HG03045 (cell line): Measurements from ENCODE around the gene MTMR1.

Experiments used
- ATAC-seq: cut with Tn5 transposase; IDR thresholded peaks from one replicate; pipeline ENCODE4 v1.9.1; 2021; ENCODE audit warnings: mild to moderate bottlenecking, moderate library complexity; ENCODE audit not compliant: unreplicated experiment

Gene MTMR1

DNA sequence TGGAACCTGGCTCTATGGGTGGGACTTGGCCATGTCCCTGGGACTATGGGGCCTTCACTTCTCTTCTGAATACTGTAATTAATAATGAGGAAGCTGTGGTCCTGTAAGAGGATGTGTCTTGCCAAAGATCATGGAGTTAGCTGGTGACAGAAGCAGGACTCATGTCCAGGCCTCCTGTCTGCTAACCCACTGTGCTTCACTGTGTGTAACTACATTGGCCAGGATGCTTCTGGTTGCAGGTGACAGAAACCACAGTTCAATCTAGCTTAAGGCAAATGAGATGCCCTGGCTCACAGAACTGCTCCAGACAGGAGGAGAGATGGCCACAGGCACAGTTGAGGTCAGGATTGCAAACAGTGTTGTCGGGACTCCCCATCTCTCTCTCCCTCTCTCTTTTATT, 3.1 kb downstream of the MTMR1 start:
- no peak for ATAC-seq

DNA sequence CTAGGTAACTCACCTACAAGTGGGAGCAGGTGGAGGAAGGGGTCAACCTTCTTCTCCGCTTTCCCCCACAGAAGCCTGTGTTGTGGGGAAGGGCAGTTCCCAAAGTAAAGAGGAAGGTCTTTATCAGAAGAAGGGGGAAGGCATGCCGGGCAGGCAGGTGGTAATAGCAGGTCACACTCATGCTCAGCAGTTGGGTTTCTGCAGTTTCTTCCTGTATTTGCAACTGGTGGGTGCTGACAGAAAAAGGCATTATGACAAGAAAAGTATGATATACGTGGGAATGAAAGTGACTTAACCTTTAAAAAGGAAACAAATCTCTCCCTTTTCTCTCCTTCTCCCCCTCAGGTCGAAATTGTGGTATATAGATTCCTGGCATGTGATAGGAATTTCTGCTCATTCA, 3.7 kb downstream of the MTMR1 start:
- no peak for ATAC-seq

DNA sequence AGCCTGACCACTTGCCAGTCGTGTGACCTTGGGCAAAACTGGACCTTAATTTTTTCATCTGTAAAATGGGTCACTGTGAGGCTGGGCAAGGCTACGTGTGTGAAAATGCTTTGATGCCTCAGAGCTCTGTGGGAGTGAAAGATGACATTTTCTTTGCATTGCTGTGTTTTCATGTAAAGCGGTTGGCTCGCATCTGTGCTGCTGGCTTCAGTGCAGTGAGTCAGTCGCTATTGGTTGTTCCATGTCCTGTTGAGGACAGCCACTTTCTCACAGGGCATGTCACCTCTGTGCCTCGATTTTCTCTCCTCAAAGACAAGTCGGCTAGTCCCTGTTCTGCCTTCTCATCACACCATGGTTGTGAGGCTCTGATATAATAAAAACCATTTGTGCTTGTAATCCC, 4.4 kb downstream of the MTMR1 start:
- no peak for ATAC-seq

DNA sequence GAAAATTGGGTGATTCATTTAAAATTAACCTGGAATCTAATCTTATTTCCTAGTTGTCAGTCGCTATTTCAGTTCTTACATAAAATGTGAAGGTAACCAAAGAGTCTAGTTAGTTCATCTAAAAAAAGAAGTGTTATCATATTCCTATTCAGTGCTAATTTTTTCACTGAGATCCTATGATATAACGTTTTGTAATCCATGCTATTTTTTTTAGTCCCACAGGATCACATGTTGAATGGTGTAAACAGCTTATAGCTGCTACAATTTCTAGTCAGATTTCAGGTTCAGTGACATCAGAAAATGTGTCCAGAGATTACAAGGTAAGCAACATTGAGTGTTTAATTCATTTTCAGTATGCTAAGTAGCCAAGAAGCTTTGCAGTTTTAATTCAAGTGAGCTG, 5.8 kb downstream of the MTMR1 start:
- ATAC-seq = no peak

DNA sequence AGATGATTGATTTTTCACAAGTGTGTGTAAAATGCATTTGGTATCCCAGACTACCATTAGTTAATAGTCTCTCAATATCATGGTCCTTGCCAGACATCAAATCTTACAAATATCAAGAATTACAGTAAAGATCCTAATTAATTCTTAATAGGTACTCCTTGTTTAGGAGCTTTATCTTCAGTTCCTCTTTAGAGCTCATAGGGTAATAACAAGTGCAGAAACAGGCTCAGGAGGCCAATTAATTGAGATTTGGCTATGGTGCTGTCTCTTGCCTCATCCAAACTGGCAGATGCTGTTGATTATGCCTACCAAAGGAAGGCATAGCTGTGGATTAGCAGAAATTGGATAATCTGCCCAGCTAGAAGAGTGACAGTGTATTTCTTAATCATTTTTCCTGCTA, 6.9 kb downstream of the MTMR1 start:
- no peak for ATAC-seq

DNA sequence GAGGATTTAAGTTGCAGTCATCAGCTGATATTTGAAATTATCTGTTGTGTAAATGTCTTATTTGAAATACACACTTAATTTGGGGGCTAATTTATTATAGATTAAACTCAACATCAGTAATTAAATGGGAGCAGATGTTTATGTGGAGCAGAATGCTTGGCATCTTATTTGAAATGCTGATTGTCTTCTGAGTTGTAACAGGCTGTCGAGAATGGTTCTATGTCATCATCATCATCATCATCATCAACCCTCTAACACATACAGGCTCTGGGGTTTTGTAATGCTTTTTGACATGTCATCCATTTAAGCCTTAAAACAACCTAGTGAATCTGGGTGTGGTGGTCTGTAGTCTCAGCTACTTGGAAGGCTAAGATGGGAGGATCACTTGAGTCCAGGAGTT, 8.2 kb downstream of the MTMR1 start:
- no peak for ATAC-seq

DNA sequence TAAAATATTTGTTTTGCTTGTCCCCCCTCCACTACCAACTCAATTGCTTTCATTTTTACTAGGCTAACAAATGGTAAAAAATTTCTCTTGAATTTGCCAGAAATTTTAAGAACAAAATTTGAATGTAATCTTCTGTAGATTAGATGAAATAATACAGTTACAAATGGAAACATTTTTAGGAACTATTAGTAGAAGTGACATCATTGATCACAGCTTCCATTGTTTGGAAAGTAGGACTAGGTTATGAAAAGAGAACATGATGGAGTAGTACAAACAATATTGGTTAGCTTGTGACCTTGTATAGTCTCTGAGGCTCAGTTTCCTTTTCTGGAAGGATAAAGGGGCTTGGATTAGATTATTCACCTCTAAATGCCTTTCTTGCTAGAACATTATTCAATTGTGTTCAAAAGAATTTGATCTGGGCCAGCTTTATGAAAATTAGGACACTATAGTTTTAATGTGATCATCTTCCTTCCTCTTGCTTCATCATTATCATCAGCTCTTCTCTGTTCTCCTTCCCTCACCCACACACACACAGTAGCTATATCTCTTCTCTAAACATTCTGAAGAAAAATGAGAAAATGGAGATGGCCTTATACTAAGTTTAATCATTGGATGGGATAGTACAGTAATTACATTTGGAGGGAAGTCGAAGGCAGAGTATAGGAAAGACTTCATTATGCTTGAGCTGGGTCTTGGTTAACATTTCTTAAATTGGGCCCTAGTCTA, 9.9 kb downstream of the MTMR1 start:
- no peak for ATAC-seq

DNA sequence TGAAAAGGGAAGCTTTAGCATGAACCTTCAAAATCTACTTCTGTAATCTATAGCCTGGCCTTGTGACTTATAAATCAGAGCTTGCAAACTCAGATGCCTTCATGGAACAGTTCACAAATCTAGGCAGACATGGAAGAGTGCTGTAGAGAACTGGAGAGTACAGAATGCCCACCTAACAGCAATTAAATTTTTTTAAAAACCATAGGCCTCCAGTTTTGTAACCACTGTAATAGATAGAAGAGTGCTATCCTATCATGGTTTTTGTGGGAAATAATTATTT, 10.4 kb downstream of the MTMR1 start:
- ATAC-seq = no peak

DNA sequence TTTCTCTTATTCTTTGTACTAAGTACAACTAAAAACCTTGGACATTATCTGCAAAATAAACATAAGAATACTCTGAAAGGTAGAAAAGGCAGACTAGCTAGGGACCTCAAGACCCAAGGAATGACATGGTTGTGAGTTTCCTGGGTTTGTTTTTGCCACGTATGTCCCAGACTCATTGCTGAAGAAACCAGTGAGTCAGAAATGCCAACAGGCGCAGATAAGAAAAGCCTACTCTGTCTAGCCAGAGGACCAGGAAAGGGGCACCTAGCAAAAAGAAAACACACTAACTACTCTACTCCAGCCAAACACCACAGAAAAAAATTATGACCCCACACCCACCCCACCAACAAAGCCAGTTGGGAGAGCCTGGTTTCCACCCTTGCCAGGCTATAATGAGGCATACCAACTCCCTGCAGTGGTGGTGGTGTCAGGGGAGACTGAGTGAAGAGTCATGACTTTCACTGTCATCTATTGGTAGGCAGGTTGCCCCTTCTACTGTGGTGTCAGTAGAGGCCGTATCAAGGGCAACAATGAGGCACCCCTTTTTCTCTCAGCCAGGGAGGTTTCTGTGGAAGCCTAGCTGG, 10.9 kb downstream of the MTMR1 start:
- no peak for ATAC-seq

DNA sequence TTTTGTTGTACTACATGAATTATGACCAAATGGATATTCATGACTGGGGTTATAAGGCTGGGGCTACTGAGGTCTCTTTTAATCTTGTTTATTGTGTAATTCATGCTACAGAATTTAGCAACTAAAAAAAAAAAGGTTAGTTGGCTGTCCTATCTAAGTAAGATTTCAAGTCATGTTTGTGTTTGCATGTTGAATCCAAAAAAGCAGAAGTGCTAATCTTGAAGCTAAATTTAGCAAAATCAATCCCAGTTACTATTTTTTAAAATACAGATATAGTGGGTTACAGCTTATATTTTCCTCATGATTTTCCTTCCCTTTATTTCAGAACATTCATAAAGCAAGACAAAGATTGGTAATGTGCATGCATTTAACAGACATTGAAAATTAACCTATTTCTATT, 19.4 kb downstream of the MTMR1 start:
- no peak for ATAC-seq

DNA sequence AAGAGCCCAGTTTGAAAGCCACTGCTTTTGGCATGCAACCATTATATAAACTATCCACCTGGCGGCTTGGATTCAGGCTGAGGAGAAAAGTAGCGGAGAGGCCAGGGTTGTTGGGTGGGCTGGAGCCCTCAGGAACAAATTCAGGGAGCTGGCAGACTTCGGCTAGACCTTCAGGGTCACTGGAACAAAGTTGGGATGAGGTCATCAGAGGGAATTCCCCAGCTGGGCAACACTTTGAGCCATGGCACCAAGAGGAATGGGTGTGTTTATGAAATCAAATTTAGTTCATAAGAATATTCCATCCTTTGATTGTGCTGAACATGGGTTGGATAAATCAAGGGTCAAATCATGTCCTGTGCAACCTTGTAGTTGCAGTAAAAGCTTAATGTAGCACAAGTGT, 22.0 kb downstream of the MTMR1 start:
- ATAC-seq = no peak

DNA sequence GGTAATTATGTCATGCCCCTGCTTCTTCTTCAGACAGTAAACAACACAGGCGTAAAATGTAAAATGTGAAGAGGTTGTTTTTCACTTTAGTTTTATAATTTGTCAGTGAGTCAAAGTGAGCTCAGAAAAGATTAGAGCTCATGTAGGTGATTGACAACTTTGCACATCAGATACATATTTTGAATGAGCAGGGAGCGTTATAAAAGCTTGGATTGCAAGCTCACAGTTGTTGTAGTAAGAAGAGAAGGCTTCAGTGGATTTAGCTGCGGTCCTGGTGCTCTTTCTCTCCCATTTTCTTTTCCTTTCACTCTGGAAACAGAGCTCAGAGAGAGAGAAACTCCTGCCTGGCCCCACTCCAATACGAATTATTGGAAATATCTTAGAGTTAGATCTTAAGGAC, 26.4 kb downstream of the MTMR1 start:
- no peak for ATAC-seq

DNA sequence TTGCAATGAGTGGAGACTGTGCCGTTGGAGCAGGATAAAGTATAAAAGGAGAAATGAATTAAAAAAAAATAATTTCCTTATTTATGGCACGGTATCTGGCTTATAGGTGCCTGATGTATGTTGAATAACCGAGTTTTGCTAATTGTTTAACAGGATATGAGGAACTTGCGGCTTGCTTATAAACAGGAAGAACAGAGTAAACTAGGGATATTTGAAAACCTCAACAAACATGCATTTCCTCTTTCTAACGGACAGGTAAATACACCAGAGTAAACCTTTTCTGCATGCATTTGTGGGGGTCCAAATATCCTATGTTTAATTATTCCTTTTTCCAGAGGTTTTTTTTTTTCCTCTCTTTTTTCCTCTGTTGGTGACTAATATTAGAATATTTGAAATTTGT, 36.8 kb downstream of the MTMR1 start:
- no peak for ATAC-seq

DNA sequence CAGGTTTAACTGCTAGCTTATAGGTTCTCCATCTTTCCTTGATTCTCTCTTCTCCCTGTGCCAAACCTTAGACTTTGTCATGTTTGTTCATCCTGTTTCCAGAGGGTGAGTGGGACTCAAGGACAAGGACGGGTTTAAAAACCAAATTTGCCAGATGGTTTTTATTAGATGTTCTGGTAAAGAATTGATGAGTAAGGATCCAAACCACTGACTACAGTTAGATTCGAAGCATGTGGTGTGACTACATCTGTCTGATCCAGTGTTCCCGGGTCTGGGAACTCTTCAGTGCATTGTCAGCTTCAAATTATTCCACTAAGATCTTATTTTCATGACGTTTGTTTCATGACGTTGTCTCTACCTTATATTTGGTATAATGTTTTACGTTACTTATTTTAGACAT, 37.5 kb downstream of the MTMR1 start:
- ATAC-seq = no peak

DNA sequence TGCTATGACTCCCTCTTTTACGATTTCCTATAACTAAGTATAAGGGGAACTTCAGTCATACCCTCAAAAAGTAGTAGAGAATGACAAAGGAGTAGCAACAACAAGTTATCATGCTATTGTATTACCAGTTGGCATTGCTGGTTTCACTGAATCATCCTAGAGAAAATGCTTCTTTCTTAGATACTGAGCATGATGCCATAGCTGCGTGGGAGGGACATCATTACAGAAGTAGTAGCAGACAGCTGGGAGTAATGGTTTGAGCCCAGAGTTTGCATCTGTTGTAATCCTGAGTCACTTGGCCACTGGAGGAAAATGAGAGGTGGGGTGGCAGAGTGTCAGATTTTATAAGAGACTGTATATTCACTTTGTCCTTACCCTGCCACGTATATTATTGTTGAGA, 38.6 kb downstream of the MTMR1 start:
- ATAC-seq = no peak

DNA sequence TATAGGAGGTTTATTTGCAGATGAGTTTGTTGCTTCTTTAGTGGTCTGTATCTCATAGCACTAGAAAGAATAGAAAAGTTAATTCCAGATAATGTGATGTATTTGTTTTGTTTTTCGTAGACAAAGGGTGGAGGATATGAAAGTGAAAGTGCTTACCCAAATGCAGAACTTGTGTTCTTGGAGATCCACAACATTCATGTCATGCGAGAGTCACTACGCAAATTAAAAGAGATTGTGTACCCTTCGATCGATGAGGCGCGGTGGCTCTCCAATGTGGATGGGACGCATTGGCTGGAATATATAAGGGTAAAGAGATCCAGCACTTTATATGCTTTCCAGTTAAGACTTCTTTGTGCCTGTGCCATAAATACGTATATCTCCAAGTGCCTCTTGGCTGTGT, 43.3 kb downstream of the MTMR1 start:
- ATAC-seq = no peak

DNA sequence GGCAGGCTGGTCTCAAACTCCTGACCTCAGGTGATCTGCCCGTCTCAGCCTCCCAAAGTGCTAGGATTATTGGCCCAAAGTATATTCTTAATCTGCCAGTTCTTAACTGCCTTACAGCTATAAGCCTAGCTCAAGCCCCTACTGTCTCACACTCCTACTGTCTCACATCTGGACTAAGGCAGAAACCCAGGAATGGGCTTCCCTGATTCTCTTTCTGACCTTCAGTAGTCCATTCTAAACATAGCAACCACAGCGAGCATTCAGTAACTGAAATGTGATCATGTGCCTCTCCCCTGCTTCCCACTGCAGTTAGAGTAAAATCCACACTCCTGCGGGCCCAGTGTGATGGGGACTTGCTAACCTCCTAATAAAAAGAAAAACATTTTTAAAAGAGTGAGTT, 58.9 kb downstream of the MTMR1 start:
- ATAC-seq = no peak

DNA sequence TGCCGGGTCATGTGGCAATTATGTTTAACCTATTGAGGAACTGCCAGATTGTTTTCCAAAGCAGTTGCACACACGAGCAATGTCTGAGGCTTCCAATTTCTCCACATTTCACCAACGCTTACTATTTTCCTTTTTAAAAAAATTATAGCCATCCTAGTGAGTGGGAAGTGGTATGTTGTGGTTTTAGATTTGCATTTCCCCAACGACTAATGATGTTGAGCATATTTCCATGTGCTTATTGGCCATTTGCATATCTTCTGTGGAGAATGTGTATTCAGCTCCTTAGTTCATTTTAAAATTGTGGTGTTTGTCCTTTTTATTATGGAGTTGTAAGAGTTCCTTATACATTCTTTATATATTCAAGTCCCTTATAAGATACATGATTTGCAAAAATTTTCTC, 60.2 kb downstream of the MTMR1 start:
- ATAC-seq = no peak

DNA sequence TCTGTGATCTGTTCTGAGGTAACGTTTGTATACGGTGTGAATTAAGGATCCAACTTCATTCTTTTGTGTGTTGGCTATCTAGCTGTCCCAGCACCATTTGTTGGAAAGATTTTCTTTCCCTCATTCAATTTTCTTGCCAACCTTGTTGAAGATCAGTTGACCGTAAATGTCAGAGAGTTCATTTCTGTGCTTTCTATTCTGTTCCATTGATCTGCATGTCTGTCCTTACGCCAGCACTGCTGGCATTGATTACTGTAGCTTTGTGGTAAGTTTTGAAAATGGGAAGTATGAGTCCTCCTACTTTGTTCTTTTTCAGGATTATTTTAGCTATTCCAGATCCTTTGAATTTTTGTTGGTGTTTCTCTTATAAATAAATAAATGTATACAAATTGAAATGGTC, 60.8 kb downstream of the MTMR1 start:
- ATAC-seq = no peak

DNA sequence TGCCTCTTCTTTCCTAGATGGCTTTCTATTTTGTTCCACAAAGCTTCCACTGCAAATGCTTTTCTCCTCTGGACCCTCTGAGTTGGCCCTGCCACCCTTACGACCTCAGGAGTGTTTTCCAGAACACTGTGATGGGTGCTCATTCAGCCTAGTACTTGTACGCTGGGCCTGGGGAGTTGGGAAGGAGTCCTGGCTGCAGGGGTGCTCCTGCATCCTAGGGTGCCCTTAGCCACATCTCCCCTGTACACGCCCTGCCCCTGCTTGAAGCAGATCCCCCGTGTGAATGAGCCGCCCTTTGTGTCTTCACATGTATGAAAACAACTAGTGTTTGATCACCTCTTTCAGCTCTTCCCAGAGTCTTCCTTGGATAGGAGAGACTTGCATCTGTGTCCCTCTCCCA, 64.2 kb downstream of the MTMR1 start:
- ATAC-seq = no peak

DNA sequence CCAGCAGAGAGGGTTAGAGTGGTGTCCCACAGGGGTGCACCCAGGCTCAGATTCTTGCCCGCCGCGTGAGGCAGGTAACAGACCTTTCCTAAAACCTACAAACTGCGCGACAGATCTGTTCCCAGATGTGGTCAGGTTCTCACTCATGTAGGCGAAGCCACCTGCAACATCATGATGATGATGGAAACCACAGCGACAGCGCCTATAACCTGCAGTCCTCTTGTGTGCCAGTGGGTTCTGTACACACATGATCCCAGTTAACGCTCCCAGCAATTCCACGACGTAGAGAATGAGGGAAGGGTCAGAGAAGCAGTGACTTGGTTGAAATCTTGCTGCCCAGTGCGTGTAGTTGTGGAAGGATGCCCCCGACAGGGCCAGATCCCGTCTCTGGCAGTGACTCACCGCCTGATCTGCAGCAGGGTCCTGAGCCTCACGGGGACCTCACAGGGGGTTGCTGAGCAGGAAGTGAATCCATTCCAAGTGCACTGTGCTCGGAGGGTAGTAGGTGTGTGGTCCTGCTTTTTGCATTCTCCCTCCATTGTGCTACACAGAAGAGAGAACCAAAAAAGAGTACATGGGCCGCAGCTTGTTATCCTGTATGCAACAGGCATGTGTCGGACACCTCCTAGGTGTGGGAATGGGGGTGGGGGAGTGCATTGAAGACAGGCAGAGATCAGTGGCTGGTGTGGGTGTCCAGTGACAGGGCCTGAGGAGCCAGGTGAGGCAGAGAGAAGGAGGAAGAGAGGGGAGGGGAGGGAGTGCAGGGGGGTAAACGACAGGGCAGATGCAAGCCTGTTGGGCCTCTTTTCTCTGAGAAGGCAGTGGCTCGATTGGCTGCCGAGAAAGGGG, 66.6 kb downstream of the MTMR1 start:
- ATAC-seq = no peak

DNA sequence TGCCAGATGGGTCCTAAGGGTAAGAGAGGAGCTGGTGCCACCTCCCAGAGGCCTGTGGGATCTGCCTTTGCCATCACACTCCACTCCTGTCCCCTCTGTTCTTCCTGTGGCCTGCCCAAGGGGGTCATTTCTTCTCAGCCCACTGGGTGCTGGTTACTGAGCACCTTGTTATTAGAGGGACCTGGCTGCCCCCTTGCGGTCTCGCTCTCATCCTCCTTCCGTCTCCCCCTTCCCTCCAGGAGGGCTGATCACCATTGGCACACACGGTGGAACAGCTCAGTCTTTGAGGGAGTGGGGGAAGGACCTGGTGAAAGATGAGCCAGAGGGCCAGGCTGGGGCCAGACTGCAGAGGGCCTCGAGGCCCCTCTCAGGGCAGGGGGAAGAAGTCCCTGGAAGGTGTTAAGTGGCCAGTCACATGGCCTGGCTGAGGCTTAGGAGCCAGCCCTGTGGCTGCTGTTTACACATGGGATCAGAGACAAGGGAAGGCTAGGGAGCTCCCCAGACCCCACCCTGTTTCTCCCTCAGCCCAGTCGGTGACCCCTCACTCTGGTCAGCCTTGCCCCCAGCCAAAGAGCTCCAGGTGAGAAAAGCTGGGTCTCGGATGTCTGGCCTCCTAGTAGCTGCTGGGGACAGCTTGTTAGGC, 68.1 kb downstream of the MTMR1 start:
- no peak for ATAC-seq
